Left ventricle myocardium inferior (tissue), 1 donor: ENCODE measurements around the gene MOSPD2. TPM values are rescaled to one million over a fixed set of nuclear protein-coding genes. Genes with fewer than 3 reads are reported as not detected.
A peak's percentile ranks its signal among the peaks of the same experiment; 100 is the strongest.

Source experiments
- DNase-seq: peaks from one replicate; pipeline ENCODE4 v3.0.0-alpha.2; 2020
- H3K27ac ChIP-seq: fragments of 200-600 bp; replicated peaks from 2 replicates; pipeline ENCODE4 v1.8.0; 2021
- H3K27me3 ChIP-seq: fragments of 200-600 bp; 2 replicates; pipeline ENCODE4 v1.8.0; 2021; ENCODE audit warnings: low read depth
- H3K36me3 ChIP-seq: fragments of 200-600 bp; 2 replicates; pipeline ENCODE4 v1.8.0; 2021
- H3K4me1 ChIP-seq: fragments of 200-600 bp; 2 replicates; pipeline ENCODE4 v1.8.0; 2021
- H3K4me3 ChIP-seq: fragments of 200-600 bp; 2 replicates; pipeline ENCODE4 v1.8.0; 2021; ENCODE audit warnings: mild to moderate bottlenecking, moderate library complexity
- H3K9me3 ChIP-seq: fragments of 200-600 bp; replicated peaks from 2 replicates; pipeline ENCODE4 v1.8.0; 2021
- intact Hi-C: fragments of 100-400 bp; cut with micrococcal nuclease; formaldehyde crosslinking; loops from one replicate; pipeline ENCODE4 v1.11.0; 2022
- total RNA-seq: library from RNA; stranded (reverse); fragmentation: NEBNext Ultra II Directional; extraction: Animal tissue kit (Norgen Biotek cat#: 25700); gene quantifications from one replicate; pipeline ENCODE4 v1.2.1, GENCODE V29; 2021
- TF ChIP-seq, protein P1 (sequence below): fragments of 200-600 bp; IDR thresholded peaks from 2 replicates; pipeline ENCODE4 v1.8.0; 2021; ENCODE audit warnings: antibody characterized with exemption, mild to moderate bottlenecking, borderline replicate concordance
- donor health status: DM: no; HTN: yes; CAD: no; lungs with severe emphysema.

MOSPD2 gene
- total RNA-seq, 1 donor from 2014 or later, result 6.2 TPM

GRCh38 chrX:14934423-14934822, 61.2 kb downstream of the MOSPD2 start:
- intact Hi-C loops, result no loop called here
- Histone ChIP-seq H3K27ac (peak overlapping the region; percentile 8), H3K4me1 (no peaks in the 10 kb centered on the region), H3K4me3 (no peak overlapping the region), H3K9me3 (no peaks in the 10 kb centered on the region), H3K36me3 (no peaks in the 10 kb centered on the region), H3K27me3 (no peaks in the 10 kb centered on the region)
- no peak for DNase-seq
- TF ChIP-seq, protein P1, sequence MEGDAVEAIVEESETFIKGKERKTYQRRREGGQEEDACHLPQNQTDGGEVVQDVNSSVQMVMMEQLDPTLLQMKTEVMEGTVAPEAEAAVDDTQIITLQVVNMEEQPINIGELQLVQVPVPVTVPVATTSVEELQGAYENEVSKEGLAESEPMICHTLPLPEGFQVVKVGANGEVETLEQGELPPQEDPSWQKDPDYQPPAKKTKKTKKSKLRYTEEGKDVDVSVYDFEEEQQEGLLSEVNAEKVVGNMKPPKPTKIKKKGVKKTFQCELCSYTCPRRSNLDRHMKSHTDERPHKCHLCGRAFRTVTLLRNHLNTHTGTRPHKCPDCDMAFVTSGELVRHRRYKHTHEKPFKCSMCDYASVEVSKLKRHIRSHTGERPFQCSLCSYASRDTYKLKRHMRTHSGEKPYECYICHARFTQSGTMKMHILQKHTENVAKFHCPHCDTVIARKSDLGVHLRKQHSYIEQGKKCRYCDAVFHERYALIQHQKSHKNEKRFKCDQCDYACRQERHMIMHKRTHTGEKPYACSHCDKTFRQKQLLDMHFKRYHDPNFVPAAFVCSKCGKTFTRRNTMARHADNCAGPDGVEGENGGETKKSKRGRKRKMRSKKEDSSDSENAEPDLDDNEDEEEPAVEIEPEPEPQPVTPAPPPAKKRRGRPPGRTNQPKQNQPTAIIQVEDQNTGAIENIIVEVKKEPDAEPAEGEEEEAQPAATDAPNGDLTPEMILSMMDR, result no peak

- H3K36me3 ChIP-seq, result no peaks in the 10 kb centered on the region
- DNase-seq, result no peak
- no peaks in the 10 kb centered on the region for H3K27me3 ChIP-seq
- no peak overlapping the region for H3K4me3 ChIP-seq
- H3K4me1 ChIP-seq, result no peaks in the 10 kb centered on the region
- H3K27ac ChIP-seq, result no peak overlapping the region
- no peaks in the 10 kb centered on the region for H3K9me3 ChIP-seq
- intact Hi-C loops, result no loop called here
- TF ChIP-seq, protein P1, result no peak
Measured at GRCh38 chrX:14936561-14936960, 63.3 kb downstream of the MOSPD2 start.

GRCh38 chrX:14939644-14940043, 66.4 kb downstream of the MOSPD2 start:
- TF ChIP-seq, protein P1, result no peak
- intact Hi-C loops, result no loop called here
- H3K27me3 ChIP-seq, result no peaks in the 10 kb centered on the region
- no peaks in the 10 kb centered on the region for H3K9me3 ChIP-seq
- no peaks in the 10 kb centered on the region for H3K36me3 ChIP-seq
- no peak overlapping the region for H3K27ac ChIP-seq
- H3K4me3 ChIP-seq, result no peak overlapping the region
- H3K4me1 ChIP-seq, result no peaks in the 10 kb centered on the region
- DNase-seq, result no peak

DNA sequence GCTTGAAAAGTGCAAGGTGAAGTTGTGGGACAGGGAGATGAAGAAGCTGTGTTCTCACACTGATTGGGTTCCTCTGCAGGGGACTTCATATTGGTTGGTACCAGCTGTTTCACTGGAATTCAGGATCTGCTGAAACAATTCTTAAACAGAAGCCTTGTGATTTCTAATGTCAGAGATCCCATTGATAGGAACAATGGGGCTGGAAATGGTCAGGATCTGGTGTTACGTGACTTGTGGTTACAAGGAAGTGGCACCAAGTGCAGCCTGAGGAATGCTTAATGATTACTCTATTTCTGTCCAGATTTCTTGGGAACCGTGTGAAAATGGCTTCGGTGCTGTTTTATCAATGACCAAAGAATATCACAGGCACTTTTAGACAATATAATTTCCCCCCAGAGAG, 68.1 kb downstream of the MOSPD2 start:
- no peak overlapping the region for H3K4me3 ChIP-seq

GRCh38 chrX:14942341-14942740, 69.1 kb downstream of the MOSPD2 start:
- Histone ChIP-seq H3K36me3 (no peaks in the 10 kb centered on the region), H3K27me3 (no peaks in the 10 kb centered on the region), H3K27ac (no peak overlapping the region), H3K4me1 (no peaks in the 10 kb centered on the region), H3K9me3 (no peaks in the 10 kb centered on the region), H3K4me3 (no peak overlapping the region)
- no peak for DNase-seq
- intact Hi-C loops, result no loop called here
- TF ChIP-seq, protein P1, result no peak

More for the DNA sequence above, 68.1 kb downstream of the MOSPD2 start:
- Histone ChIP-seq H3K27me3 (no peaks in the 10 kb centered on the region), H3K4me1 (no peaks in the 10 kb centered on the region), H3K9me3 (no peaks in the 10 kb centered on the region), H3K27ac (no peak overlapping the region), H3K36me3 (no peaks in the 10 kb centered on the region)
- intact Hi-C loops, result no loop called here
- TF ChIP-seq, protein P1, result no peak
- DNase-seq, result no peak

DNA sequence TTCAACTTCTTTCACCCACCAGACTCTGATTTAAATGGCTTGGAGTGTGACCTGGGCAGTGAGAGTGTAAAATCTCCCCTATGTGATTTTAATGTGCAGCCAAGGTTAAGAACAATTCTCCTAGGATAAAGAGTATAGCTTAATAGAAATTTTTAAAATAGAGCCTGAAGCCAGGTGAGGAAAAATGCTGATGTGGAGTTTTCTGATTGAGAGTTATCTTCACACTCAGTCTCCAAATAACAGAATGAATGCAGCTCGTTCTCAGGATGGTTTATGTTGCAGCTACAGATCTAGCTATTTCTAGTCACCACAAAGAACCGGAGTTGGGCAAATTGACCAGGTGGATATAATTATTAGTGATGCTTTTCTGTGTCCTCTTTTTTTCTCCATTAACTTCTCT, 70.7 kb downstream of the MOSPD2 start:
- Histone ChIP-seq H3K4me3 (no peak overlapping the region), H3K4me1 (no peaks in the 10 kb centered on the region), H3K27ac (no peak overlapping the region), H3K27me3 (no peaks in the 10 kb centered on the region), H3K9me3 (no peaks in the 10 kb centered on the region), H3K36me3 (no peaks in the 10 kb centered on the region)
- intact Hi-C loops, result no loop called here
- DNase-seq, result no peak
- TF ChIP-seq, protein P1, result no peak
